Fibroblast of villous mesenchyme (primary cell): ENCODE data around the gene SOCS7. TPM values are rescaled to one million over a fixed set of nuclear protein-coding genes. Genes with fewer than 3 reads are reported as not detected.

Experiments used
- DNase-seq: peaks from one replicate; pipeline ENCODE4 v3.0.0-alpha.2; 2010; ENCODE audit warnings: low read depth
- H3K4me3 ChIP-seq: 2 replicates; pipeline ENCODE4 v1.5.1; 2011; ENCODE audit warnings: low read depth, mild to moderate bottlenecking, low read length
- CTCF ChIP-seq: IDR thresholded peaks from 2 replicates; pipeline ENCODE4 v1.5.1; 2012; ENCODE audit warnings: low read depth, mild to moderate bottlenecking, low read length; ENCODE audit not compliant: insufficient read depth
- total RNA-seq: library from RNA; depleted of rRNA; stranded (reverse); fragments of >200 nt; gene quantifications from 2 replicates; pipeline ENCODE4 v1.2.3, GENCODE V29; 2012

The SOCS7 gene
- total RNA-seq, 1 donor: 11.2 TPM

DNA sequence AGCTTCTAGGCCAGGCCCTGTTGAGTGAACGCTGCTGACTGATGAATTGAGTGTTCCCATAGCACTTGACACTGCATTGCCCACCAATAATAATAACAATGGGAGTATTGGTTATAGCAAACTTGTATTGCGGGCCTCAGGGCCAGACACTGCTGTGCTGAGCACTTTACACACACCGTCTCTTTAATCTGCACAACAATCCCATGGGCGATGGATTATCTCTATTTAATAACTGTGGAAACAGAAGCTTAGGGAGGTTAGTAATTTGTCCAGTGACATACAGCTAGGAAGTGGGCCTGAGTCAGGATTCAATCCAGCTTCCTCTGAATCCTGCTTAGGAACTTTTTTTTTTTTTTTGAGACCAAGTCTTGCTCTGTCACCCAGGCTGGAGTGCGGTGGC, 87.8 kb downstream of the SOCS7 start:
- no peak for DNase-seq
- H3K4me3 ChIP-seq: no peak overlapping the region
- no peak for TF ChIP-seq CTCF

GRCh38 chr17:38440614-38441397, 89.2 kb downstream of the SOCS7 start:
- TF ChIP-seq CTCF: no peak
- H3K4me3 ChIP-seq: no peak overlapping the region
- no peak for DNase-seq

DNA sequence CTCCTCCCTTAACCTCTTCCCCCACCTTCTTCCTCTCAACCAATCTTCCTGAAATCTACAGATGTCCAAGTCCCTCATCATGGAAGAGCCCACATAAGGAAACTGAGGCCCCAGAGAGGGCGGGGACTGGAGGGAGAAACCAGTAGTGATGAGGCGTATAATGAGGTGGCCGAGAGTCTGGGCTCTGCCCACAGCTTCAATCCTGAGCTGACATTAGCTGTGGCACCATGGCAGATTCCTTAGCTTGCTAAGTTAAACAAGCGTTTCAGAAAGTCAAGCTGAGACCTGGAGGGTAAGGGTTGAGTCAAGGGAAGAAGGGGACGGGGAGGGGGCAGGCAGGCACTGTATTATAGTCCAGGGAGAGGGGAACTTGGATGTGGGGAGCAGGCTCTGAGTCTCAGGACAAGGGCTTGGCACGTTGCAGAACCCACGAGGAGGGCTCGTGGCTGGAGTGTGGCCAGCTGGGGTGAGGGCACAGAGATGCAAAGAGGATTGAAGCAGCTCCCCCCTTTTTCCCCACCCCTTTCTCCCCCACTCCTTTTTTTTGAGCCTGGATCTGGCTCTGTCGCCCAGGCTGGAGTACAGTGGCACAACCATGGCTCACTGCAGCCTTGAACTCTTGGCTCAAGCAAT, 89.9 kb downstream of the SOCS7 start:
- no peak for DNase-seq
- H3K4me3 ChIP-seq: no peak overlapping the region
- TF ChIP-seq CTCF: no peak

DNA sequence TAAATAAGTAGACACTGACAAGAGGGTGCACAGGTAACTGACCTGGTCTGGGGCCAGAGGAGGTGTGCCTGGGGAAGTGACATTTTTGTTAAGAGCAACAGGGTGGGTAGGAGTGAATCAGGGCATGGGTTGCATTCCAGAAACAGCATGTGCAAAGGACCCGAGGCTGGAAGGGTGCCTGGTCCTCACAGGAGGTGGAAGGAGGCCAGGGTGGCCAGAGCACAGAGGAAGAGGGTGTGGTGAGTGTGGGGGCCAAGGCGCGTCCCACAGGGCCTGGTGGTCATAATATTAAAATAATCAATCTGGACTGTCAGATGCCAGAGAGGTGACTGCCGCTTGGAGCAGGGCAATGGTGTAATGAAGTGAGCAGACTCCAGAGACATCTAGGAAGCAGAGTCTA, 90.9 kb downstream of the SOCS7 start:
- DNase-seq: no peak
- no peak for TF ChIP-seq CTCF
- no peak overlapping the region for H3K4me3 ChIP-seq

DNA sequence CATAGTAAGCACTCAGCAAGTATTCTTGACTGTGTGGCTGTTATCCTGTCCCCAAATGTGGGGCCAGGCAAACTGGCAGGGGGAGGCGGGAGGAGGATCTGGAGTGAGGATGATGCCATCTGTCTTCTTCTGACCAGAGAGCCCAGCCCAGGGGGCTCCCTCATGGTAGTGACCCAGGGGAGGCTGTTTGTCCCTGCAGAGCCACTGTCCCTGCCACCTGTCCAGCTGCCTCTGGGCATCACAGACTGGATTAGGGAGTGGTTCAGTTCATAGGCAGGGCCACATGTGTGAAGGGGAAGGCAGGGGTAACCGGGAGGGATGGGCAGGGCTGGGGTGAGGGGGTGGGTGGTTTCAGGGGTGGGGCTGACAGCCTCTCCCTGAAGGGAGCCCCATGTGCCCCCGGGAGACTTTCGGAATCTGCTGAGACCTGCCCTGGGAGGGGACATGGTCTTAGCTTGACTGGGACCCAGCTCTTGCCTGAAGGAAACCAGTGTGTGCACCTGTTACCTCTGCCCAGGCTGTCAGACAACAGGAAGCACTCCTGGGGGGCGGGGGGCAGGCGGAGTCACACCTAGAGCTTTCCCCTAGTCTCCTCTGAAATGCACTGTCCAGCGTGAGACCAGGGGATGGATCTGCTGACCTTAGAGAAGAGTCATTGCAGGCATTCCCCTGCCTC, 91.8 kb downstream of the SOCS7 start:
- no peak overlapping the region for H3K4me3 ChIP-seq
- DNase-seq: no peak
- no peak for TF ChIP-seq CTCF

DNA sequence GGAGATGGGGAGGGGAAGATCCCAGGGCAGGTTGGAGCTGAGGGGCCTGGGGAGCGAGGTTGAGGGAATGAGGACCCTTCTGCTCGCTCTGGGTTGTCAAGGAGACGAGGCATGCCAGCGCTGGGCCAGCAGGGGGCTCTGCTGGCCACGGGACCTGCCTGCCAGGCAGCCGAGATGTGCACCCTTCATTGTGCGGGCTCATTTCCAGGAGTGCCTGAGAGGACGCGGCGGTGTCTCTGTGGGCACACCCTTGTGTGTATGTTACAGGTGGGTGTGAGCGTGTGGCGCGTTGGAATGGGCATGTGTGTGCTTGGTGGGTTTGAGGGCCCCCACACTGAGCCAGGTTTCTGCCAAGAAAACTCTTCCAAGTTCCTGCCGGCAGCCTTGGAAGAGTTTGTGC, 92.5 kb downstream of the SOCS7 start:
- TF ChIP-seq CTCF: peak; percentile 93
- peak; percentile 65 for DNase-seq
- H3K4me3 ChIP-seq: no peak overlapping the region
